Hepatocyte (in vitro differentiated cells): ENCODE results near the gene FOLR1. TPM values are rescaled to one million over a fixed set of nuclear protein-coding genes. Genes with fewer than 3 reads are reported as not detected.

Experiments
- DNase-seq: peaks from one replicate; pipeline ENCODE4 v3.0.0-alpha.2; 2016; ENCODE audit warnings: low spot score
- H2AFZ ChIP-seq: fragments of 200-600 bp; sonication (generic); 2 replicates; pipeline ENCODE4 v1.6.0; 2016; ENCODE audit warnings: antibody characterized with exemption, mild to moderate bottlenecking
- H3K27ac ChIP-seq: fragments of 200-600 bp; sonication (generic); 2 replicates; pipeline ENCODE4 v1.5.1; 2016; ENCODE audit warnings: mild to moderate bottlenecking
- H3K27me3 ChIP-seq: fragments of 200-600 bp; sonication (generic); 2 replicates; pipeline ENCODE4 v1.6.1; 2016
- H3K36me3 ChIP-seq: fragments of 200-600 bp; sonication (generic); replicated peaks from 2 replicates; pipeline ENCODE4 v1.5.1; 2016; ENCODE audit warnings: low read depth; ENCODE audit not compliant: insufficient read depth
- H3K4me1 ChIP-seq: fragments of 200-600 bp; sonication (generic); 2 replicates; pipeline ENCODE4 v1.5.1; 2016; ENCODE audit warnings: mild to moderate bottlenecking, moderate library complexity; ENCODE audit not compliant: insufficient read depth
- H3K4me2 ChIP-seq: fragments of 200-600 bp; sonication (generic); 2 replicates; pipeline ENCODE4 v1.6.0; 2016
- H3K4me3 ChIP-seq: fragments of 200-600 bp; sonication (generic); 2 replicates; pipeline ENCODE4 v1.5.1; 2016; ENCODE audit warnings: mild to moderate bottlenecking
- H3K79me2 ChIP-seq: fragments of 200-600 bp; sonication (generic); 2 replicates; pipeline ENCODE4 v1.6.0; 2017; ENCODE audit warnings: mild to moderate bottlenecking
- H3K9me2 ChIP-seq: fragments of 200-600 bp; sonication (generic); replicated peaks from 2 replicates; pipeline ENCODE4 v1.6.0; 2017; ENCODE audit warnings: mild to moderate bottlenecking; ENCODE audit not compliant: insufficient read depth
- H3K9me3 ChIP-seq: fragments of 200-600 bp; sonication (generic); 2 replicates; pipeline ENCODE4 v1.5.1; 2016; ENCODE audit warnings: low read depth, mild to moderate bottlenecking
- H4K20me1 ChIP-seq: fragments of 200-600 bp; sonication (generic); 2 replicates; pipeline ENCODE4 v1.6.0; 2016; ENCODE audit warnings: mild to moderate bottlenecking; ENCODE audit not compliant: insufficient read depth, poor library complexity, severe bottlenecking
- CTCF ChIP-seq: fragments of 200-600 bp; sonication (generic); IDR thresholded peaks from 2 replicates; pipeline ENCODE4 v1.5.1; 2016; ENCODE audit warnings: antibody characterized with exemption, mild to moderate bottlenecking; ENCODE audit not compliant: poor library complexity
- EZH2 ChIP-seq: fragments of 200-600 bp; sonication (generic); IDR thresholded peaks from 2 replicates; pipeline ENCODE4 v1.6.1; 2016; ENCODE audit warnings: antibody characterized with exemption, mild to moderate bottlenecking, borderline replicate concordance
- EZH2phosphoT487 ChIP-seq: fragments of 200-600 bp; sonication (generic); IDR thresholded peaks from one replicate; pipeline ENCODE4 v1.6.1; 2018; ENCODE audit warnings: antibody characterized with exemption, mild to moderate bottlenecking, low read depth, moderate library complexity; ENCODE audit not compliant: unreplicated experiment, severe bottlenecking
- WGBS: methylation state at CpG from one replicate; pipeline ENCODE4 v1.1.6; 2016; ENCODE audit warnings: low lambda C conversion rate; ENCODE audit errors: missing lambda C conversion rate; 5-methylcytosine and 5-hydroxymethylcytosine counted together
- polyA plus RNA-seq: library from polyadenylated mRNA; unstranded; fragments of >200 nt; fragmentation: Nextera tagmentation; extraction: Ambion mirVana; gene quantifications from 2 replicates; pipeline ENCODE4 v1.2.1, GENCODE V29; 2016
- total RNA-seq: library from RNA; depleted of rRNA; stranded (reverse); fragments of >200 nt; gene quantifications from 2 replicates; pipeline ENCODE4 v1.2.3, GENCODE V29; 2014

The FOLR1 gene
- total and polyA plus RNA-seq, 2 experiments from 2014 or later, result 13.4 to 19.9 TPM

- Histone ChIP-seq H3K36me3 (no peaks in the 10 kb centered on the region), H3K27me3 (peaks cover 21% of the 10 kb centered on the region), H3K4me3 (no peak overlapping the region), H3K79me2 (no peaks in the 10 kb centered on the region), H3K9me3 (no peaks in the 10 kb centered on the region), H2AFZ (no peak overlapping the region), H3K4me2 (no peak overlapping the region), H3K27ac (no peak overlapping the region), H3K4me1 (peaks cover 14% of the 10 kb centered on the region), H4K20me1 (peaks cover 13% of the 10 kb centered on the region), H3K9me2 (no peaks in the 10 kb centered on the region)
- 95% methylated on average over 11 of the region's 17 CpGs for WGBS
- no peak for TF ChIP-seq CTCF
- DNase-seq, result no peak
Observed at GRCh38 chr11:72235351-72236057, 43.6 kb downstream of the FOLR1 start.

- Histone ChIP-seq H3K27ac (no peak overlapping the region), H3K4me3 (no peak overlapping the region), H2AFZ (no peak overlapping the region), H3K9me3 (no peaks in the 10 kb centered on the region), H4K20me1 (peaks cover 13% of the 10 kb centered on the region), H3K79me2 (no peaks in the 10 kb centered on the region), H3K4me2 (no peak overlapping the region), H3K4me1 (peaks cover 14% of the 10 kb centered on the region), H3K27me3 (peaks cover 28% of the 10 kb centered on the region), H3K36me3 (no peaks in the 10 kb centered on the region), H3K9me2 (no peaks in the 10 kb centered on the region)
- DNase-seq, result no peak
- no peak for TF ChIP-seq EZH2
- no peak for TF ChIP-seq CTCF
- TF ChIP-seq EZH2phosphoT487, result no peak
- WGBS, result 88% methylated on average over 4 of the region's 4 CpGs
Observed at GRCh38 chr11:72236083-72236697, 44.2 kb downstream of the FOLR1 start.

- WGBS, result 82% methylated on average over 2 of the region's 2 CpGs
- Histone ChIP-seq H2AFZ (no peak overlapping the region), H3K4me1 (peaks cover 14% of the 10 kb centered on the region), H3K9me2 (no peaks in the 10 kb centered on the region), H4K20me1 (peaks cover 13% of the 10 kb centered on the region), H3K27ac (no peak overlapping the region), H3K4me3 (no peak overlapping the region), H3K36me3 (no peaks in the 10 kb centered on the region), H3K4me2 (no peak overlapping the region), H3K9me3 (no peaks in the 10 kb centered on the region), H3K79me2 (no peaks in the 10 kb centered on the region), H3K27me3 (peaks cover 32% of the 10 kb centered on the region)
- TF ChIP-seq EZH2phosphoT487 (no peak), CTCF (no peak), EZH2 (no peak)
- DNase-seq, result no peak
Observed at GRCh38 chr11:72236774-72237111, 44.8 kb downstream of the FOLR1 start.
